ENCODE measurements around the gene PRR20D.

Gene PRR20D

GRCh38 chr13:57212989-57213388, 52.6 kb downstream of the PRR20D start:
- H3K79me2 ChIP-seq (ENCODE audit: insufficient read depth, low read length) = no peaks in the 10 kb centered on the region
- H3K4me1 ChIP-seq (ENCODE audit: insufficient read depth, low read length, poor library complexity, severe bottlenecking) = no peaks in the 10 kb centered on the region
- no peak overlapping the region for H3K9ac ChIP-seq (ENCODE audit: low read depth, low read length, poor library complexity, severe bottlenecking)
- no peaks in the 10 kb centered on the region for H3K9me3 ChIP-seq (ENCODE audit: insufficient read depth, low read depth, low read length)
- no peaks in the 10 kb centered on the region for H4K20me1 ChIP-seq (ENCODE audit: insufficient read depth, low read length, poor library complexity, severe bottlenecking)
- H2AFZ ChIP-seq (ENCODE audit: low read length) = no peak overlapping the region
- H3K9me2 ChIP-seq (replicated peaks; ENCODE audit: low read depth, low read length) = no peaks in the 10 kb centered on the region
- H3K4me3 ChIP-seq (ENCODE audit: low read length, poor library complexity, severe bottlenecking) = no peak overlapping the region
- H3K27me3 ChIP-seq (ENCODE audit: insufficient read depth, low read length, poor library complexity, severe bottlenecking) = no peaks in the 10 kb centered on the region
- H3K36me3 ChIP-seq (ENCODE audit: insufficient read depth, low read length) = no peaks in the 10 kb centered on the region
- no peak overlapping the region for H3K4me2 ChIP-seq (ENCODE audit: low read depth, low read length, poor library complexity, severe bottlenecking)
- no peaks in the 10 kb centered on the region for H3F3A ChIP-seq (ENCODE audit: low read depth)
- TF ChIP-seq, protein P1, sequence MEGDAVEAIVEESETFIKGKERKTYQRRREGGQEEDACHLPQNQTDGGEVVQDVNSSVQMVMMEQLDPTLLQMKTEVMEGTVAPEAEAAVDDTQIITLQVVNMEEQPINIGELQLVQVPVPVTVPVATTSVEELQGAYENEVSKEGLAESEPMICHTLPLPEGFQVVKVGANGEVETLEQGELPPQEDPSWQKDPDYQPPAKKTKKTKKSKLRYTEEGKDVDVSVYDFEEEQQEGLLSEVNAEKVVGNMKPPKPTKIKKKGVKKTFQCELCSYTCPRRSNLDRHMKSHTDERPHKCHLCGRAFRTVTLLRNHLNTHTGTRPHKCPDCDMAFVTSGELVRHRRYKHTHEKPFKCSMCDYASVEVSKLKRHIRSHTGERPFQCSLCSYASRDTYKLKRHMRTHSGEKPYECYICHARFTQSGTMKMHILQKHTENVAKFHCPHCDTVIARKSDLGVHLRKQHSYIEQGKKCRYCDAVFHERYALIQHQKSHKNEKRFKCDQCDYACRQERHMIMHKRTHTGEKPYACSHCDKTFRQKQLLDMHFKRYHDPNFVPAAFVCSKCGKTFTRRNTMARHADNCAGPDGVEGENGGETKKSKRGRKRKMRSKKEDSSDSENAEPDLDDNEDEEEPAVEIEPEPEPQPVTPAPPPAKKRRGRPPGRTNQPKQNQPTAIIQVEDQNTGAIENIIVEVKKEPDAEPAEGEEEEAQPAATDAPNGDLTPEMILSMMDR (conservative IDR thresholded peaks at IDR 0.05; ENCODE audit: low read length) = no peak
- TF ChIP-seq EZH2phosphoT487 (IDR thresholded peaks at IDR 0.05; ENCODE audit: borderline replicate concordance) = no peak

Measured in Loucy (cell line).